WTC11 (cell line): ENCODE data around the gene CATSPERE. TPM values are rescaled to one million over a fixed set of nuclear protein-coding genes. Genes with fewer than 3 reads are reported as not detected.
"Not testable (repeated sequence)": the region's sequence is repeated elsewhere in the genome, so short reads cannot be mapped to it uniquely, and the experiment has no call there.

Experiments used
- ATAC-seq: fragments of 200-7000 bp; cut with Tn5 transposase; 2 replicates; pipeline ENCODE4 v1.10.0; 2021; ENCODE audit warnings: mild to moderate bottlenecking, moderate library complexity
- CTCF ChIA-PET: fragments of 300-600 bp; sonication (Branson Sonifier 250); formaldehyde crosslinking; loops from one replicate; lab custom pipeline; 2021; ENCODE audit warnings: antibody characterized with exemption; lab: Charles Lee
- POLR2A ChIA-PET: fragments of 350-600 bp; sonication (Branson Sonifier 250); formaldehyde crosslinking; loops from one replicate; lab custom pipeline; 2021; ENCODE audit warnings: antibody characterized with exemption; lab: Charles Lee
- DNase-seq: peaks from one replicate; pipeline ENCODE4 v3.0.0; 2021; ENCODE audit warnings: low spot score
- H3K27ac Mint-ChIP-seq: 2 replicates; pipeline ENCODE4 v1.8.0; 2021; ENCODE audit warnings: mixed read lengths
- H3K27me3 Mint-ChIP-seq: 2 replicates; pipeline ENCODE4 v1.8.0; 2021; ENCODE audit warnings: low read depth, mild to moderate bottlenecking, moderate library complexity, mixed read lengths
- H3K36me3 Mint-ChIP-seq: 2 replicates; pipeline ENCODE4 v1.8.0; 2021; ENCODE audit warnings: mixed read lengths
- H3K4me1 Mint-ChIP-seq: 2 replicates; pipeline ENCODE4 v1.8.0; 2022; ENCODE audit warnings: mixed read lengths
- H3K4me3 Mint-ChIP-seq: 2 replicates; pipeline ENCODE4 v1.8.0; 2021; ENCODE audit warnings: mild to moderate bottlenecking, moderate library complexity, mixed read lengths
- H3K9me3 Mint-ChIP-seq: 2 replicates; pipeline ENCODE4 v1.8.0; 2021; ENCODE audit warnings: mixed read lengths
- CBFB ChIP-seq: sonication (generic); formaldehyde crosslinking; IDR thresholded peaks from 2 replicates; pipeline ENCODE4 v1.8.1; 2022; ENCODE audit warnings: mild to moderate bottlenecking, low read depth, missing genetic modification reagents
- ETV6 ChIP-seq: sonication (generic); formaldehyde crosslinking; IDR thresholded peaks from 2 replicates; pipeline ENCODE4 v1.8.1; 2022; ENCODE audit warnings: mild to moderate bottlenecking, missing genetic modification reagents
- FOXK1 ChIP-seq: sonication (generic); formaldehyde crosslinking; IDR thresholded peaks from 2 replicates; pipeline ENCODE4 v1.8.0; 2022; ENCODE audit warnings: mild to moderate bottlenecking, moderate library complexity, missing genetic modification reagents
- HMGA2 ChIP-seq: fragments of 250-450 bp; sonication (Bioruptor Pico); IDR thresholded peaks from 2 replicates; pipeline ENCODE4 v1.4.0; 2021; ENCODE audit warnings: mild to moderate bottlenecking, moderate library complexity
- HMGXB4 ChIP-seq: sonication (generic); formaldehyde crosslinking; IDR thresholded peaks from 2 replicates; pipeline ENCODE4 v1.8.1; 2023; ENCODE audit warnings: mild to moderate bottlenecking, moderate library complexity, missing genetic modification reagents
- IRF1 ChIP-seq: sonication (generic); formaldehyde crosslinking; IDR thresholded peaks from 2 replicates; pipeline ENCODE4 v1.8.0; 2023; ENCODE audit warnings: missing genetic modification reagents
- MYBL2 ChIP-seq: sonication (generic); formaldehyde crosslinking; IDR thresholded peaks from 2 replicates; pipeline ENCODE4 v1.8.1; 2023; ENCODE audit warnings: mild to moderate bottlenecking, moderate library complexity, missing genetic modification reagents
- NFATC4 ChIP-seq: fragments of 250-450 bp; sonication (Bioruptor Pico); IDR thresholded peaks from 2 replicates; pipeline ENCODE4 v1.9.0; 2021; ENCODE audit warnings: mild to moderate bottlenecking
- SMAD4 ChIP-seq: sonication (generic); formaldehyde crosslinking; IDR thresholded peaks from 2 replicates; pipeline ENCODE4 v1.8.0; 2022; ENCODE audit warnings: mild to moderate bottlenecking, missing genetic modification reagents
- USF1 ChIP-seq: sonication (generic); formaldehyde crosslinking; IDR thresholded peaks from 2 replicates; pipeline ENCODE4 v1.8.0; 2022; ENCODE audit warnings: mild to moderate bottlenecking, missing genetic modification reagents
- USF2 ChIP-seq: sonication (generic); formaldehyde crosslinking; IDR thresholded peaks from 2 replicates; pipeline ENCODE4 v1.8.1; 2023; ENCODE audit warnings: mild to moderate bottlenecking, missing genetic modification reagents, moderate library complexity
- ZNF219 ChIP-seq: sonication (generic); formaldehyde crosslinking; IDR thresholded peaks from 2 replicates; pipeline ENCODE4 v1.8.0; 2023; ENCODE audit warnings: missing genetic modification reagents, mild to moderate bottlenecking, borderline replicate concordance
- ZNF232 ChIP-seq: sonication (generic); formaldehyde crosslinking; IDR thresholded peaks from 2 replicates; pipeline ENCODE4 v1.8.0; 2022; ENCODE audit warnings: mild to moderate bottlenecking, missing genetic modification reagents
- ZNF263 ChIP-seq: sonication (generic); formaldehyde crosslinking; IDR thresholded peaks from 2 replicates; pipeline ENCODE4 v1.8.1; 2022; ENCODE audit warnings: low read depth, mild to moderate bottlenecking, moderate library complexity, missing genetic modification reagents
- ZNF281 ChIP-seq: sonication (generic); formaldehyde crosslinking; IDR thresholded peaks from 2 replicates; pipeline ENCODE4 v1.8.0; 2023; ENCODE audit warnings: mild to moderate bottlenecking, missing genetic modification reagents
- ZNF416 ChIP-seq: fragments of 250-450 bp; sonication (Bioruptor Pico); IDR thresholded peaks from 2 replicates; pipeline ENCODE4 v1.9.0; 2021; ENCODE audit warnings: mild to moderate bottlenecking, inconsistent platforms
- ZSCAN18 ChIP-seq: fragments of 250-450 bp; sonication (Bioruptor Pico); IDR thresholded peaks from 2 replicates; pipeline ENCODE4 v2.1.2; 2022; ENCODE audit warnings: mild to moderate bottlenecking, moderate library complexity
- total RNA-seq: library from RNA; stranded (reverse); gene quantifications from 3 replicates; pipeline ENCODE4 v1.2.3, GENCODE V29; 2021

CATSPERE gene
- total RNA-seq, 1 experiment from 2014 or later: 0.66 TPM

GRCh38 chr1:244666672-244667418, 205.8 kb downstream of the CATSPERE start:
- ATAC-seq, POLR2A ChIA-PET: not testable (repeated sequence)

GRCh38 chr1:244667797-244668196, 206.7 kb downstream of the CATSPERE start:
- Mint-ChIP-seq H3K27ac (no peak overlapping the region), H3K36me3 (peaks cover 3% of the 10 kb centered on the region; the same call in 1 of the 2 replicates), H3K4me3 (no peak overlapping the region), H3K4me1 (peaks cover 12% of the 10 kb centered on the region), H3K9me3 (no peaks in the 10 kb centered on the region), H3K27me3 (no peaks in the 10 kb centered on the region)
- no peak for DNase-seq
- peak; percentile 51 for ATAC-seq
- ChIA-PET CTCF (no interaction called here), POLR2A (no interaction called here)
- TF ChIP-seq ZNF281 (CRISPR knock-in tag) (no peak), USF1 (no peak), USF2 (no peak), FOXK1 (no peak), ZSCAN18 (CRISPR knock-in tag) (no peak), ZNF232 (CRISPR knock-in tag) (no peak), HMGXB4 (CRISPR knock-in tag) (no peak), NFATC4 (CRISPR knock-in tag) (no peak), SMAD4 (CRISPR knock-in tag) (no peak), IRF1 (no peak), CBFB (CRISPR knock-in tag) (no peak), ZNF416 (CRISPR knock-in tag) (no peak), ZNF219 (CRISPR knock-in tag) (no peak), MYBL2 (CRISPR knock-in tag) (no peak), HMGA2 (CRISPR knock-in tag) (no peak), ZNF263 (CRISPR knock-in tag) (no peak), ETV6 (no peak)

More at GRCh38 chr1:244666672-244667418, 205.8 kb downstream of the CATSPERE start:
- H3K27me3 Mint-ChIP-seq, H3K9me3 Mint-ChIP-seq, H3K4me3 Mint-ChIP-seq, DNase-seq, CTCF ChIA-PET, H3K36me3 Mint-ChIP-seq: not testable (repeated sequence)
- Mint-ChIP-seq H3K4me1 (peaks cover 15% of the 10 kb centered on the region), H3K27ac (peak overlapping the region; percentile 4; the same call in 1 of the 2 replicates)
